GM21786 (cell line): ENCODE data around the gene CDC42EP3.

Source experiments
- ATAC-seq: cut with Tn5 transposase; IDR thresholded peaks from one replicate; pipeline ENCODE4 v1.9.1; 2021; ENCODE audit not compliant: unreplicated experiment

CDC42EP3 gene

DNA sequence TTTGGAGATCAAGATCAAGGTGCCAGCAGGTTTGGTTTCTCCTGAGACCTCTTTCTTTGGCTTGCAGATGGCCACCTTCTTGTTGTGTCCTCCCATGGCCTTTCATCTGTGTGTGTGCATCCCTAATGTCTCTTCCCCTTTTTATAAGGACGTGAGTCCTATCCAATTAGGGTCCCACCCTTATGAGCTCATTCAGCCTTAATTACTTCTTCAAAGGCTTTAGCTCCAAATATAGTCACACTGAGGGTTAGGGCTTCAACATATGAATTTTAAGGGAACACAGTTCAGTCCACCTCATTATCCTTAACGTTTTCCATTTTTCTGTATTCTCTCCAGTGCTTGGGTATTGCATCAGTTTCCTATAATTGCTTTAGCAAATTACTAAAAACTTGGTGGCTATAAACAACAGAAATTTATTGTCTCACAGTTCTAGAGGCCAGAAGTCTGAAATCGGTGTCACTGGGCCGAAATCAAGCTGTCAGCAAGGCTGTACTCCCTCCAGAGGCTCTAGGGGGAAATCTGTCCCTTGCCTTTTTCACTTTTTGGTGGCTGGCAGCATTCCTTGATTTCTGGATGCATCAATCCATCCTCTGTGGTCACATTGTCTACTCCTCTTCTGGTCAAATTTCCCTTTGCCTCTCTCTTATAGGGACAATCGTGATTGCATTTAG lies 34.1 kb downstream of the CDC42EP3 start:
- ATAC-seq, result no peak

DNA sequence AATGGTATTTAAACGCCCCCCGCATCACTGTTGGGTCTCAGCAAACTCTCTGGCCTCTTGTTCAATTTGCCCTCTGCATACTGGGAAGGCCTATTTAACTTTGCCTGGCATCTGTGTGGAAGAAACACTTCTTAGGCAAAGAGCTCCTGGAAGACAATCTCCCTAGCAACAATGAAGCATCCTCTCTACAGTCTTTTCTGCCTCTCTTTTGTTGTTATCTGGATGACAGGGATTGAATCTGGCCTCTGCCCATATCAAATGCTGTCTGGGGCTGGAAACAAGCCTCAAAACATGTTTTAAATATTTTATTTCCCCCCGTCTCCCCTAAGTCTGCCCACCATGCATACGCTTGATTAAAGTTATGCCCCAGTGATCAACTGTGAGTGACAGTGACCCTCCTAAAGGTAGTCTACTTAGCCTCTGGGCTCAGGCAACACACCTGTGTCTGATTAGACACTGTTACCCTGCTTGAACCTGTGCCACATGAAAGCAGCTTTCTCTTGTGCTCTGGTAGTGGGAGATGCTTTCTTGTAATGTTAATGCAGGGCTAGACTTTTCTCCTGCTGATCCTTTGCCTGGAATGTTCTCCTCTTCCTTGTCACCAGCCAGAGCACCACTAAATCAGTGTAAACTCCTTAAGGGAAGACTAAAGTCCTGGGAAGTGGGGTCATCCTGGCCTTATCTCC lies 34.9 kb downstream of the CDC42EP3 start:
- no peak for ATAC-seq

DNA sequence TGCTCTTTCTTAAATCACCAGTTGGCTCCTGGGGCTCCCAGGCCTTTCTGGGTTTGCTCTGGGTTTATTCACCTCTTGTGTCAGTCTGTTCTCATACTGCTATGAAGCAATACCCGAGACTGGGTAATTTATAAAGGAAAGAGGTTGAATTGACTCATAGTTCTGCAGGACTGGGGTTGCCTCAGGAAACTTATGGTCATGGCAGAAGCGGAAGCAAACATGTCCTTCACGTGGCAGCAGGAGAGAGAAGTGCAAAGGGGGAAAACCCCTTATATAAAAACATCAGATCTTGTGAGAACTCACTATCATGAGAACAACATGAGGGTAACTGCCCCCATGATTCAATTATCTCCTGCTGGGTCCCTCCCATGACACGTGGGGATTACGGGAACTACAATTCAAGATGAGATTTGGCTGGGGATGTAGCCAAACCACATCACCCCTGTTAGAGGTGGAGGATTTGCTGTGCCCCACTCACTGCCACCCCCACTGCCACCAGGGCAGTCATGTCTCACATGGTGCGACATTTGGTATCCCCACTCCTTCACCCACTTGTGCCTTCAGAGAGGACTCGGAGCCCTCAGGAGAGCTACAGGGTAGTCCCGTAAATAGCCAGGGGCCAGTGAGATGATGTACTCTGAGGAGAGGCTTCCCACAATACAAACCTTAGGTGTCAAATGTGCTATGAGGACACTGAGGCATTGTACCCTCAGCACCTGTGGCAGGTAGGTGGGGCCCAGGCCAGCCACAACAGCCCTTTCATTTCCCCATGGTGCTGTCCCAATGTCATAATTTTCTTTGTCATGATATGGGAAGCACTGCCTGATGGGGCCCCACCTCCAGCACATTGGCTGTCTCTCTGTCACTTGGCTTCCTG lies 35.7 kb downstream of the CDC42EP3 start:
- peak; percentile 70 for ATAC-seq

DNA sequence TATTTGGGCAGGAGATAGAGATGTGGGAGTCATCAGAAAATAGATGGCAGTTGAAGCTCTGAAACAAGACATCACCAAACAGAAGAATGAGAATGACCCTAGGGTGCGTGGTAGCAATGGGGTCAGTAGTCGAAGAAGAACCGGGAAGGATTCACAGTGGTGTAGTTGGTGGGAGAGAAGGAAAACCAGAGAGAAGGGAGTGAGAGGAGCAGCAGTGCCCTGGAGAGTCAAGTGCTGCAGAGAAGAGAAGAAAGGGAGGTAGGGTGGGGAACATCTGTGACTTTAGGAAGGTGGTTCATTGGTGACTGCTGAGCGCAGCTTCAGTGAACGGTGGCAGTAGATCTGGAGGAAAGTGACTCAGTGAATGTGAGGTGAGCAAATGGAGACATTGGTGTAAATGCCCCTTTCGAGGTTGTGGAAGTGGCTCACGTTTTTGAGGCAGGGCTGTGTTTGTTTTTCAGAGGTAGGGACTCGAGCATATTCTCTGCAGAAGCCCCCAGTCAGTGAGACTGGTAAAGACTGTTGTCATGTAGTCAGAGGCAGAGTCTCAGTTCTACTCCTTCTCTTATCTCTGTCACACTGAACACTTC lies 36.4 kb downstream of the CDC42EP3 start:
- no peak for ATAC-seq

DNA sequence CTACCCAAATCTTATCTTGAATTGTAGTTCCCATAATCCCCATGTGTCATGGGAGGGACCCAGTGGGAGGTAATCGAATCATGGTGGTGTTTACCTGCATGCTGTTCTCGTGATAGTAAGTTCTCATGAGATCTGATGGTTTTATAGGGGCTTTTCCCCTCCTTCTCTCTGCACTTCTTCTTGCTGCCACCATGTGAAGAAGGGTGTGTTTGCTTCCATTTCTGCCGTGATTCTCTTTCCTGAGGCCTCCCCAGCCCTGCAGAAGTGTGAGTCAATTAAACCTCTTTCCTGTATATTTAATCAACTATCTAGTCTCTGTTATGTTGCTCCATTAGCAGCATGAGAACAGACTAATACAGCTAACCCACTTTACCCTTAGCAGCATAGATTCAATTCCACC lies 37.6 kb downstream of the CDC42EP3 start:
- no peak for ATAC-seq

DNA sequence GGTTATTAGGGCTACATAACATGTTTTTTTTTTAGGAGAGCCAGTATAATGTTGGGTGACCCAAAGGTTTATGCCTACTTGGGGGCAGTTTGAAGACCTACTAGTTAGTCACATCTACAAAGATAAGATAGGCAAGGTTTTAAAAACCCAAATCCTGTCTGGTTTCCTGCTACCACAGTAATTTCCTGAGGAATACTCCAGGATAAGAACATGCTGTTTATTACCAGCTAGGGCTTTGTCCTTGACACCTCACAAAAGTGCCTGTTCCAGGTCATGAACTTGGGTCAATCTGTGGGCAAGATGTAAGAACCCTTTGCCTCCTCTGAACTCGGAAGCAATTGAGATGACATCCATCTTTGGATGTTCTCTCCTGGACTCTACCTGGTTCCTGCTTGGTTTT lies 38.2 kb downstream of the CDC42EP3 start:
- no peak for ATAC-seq

DNA sequence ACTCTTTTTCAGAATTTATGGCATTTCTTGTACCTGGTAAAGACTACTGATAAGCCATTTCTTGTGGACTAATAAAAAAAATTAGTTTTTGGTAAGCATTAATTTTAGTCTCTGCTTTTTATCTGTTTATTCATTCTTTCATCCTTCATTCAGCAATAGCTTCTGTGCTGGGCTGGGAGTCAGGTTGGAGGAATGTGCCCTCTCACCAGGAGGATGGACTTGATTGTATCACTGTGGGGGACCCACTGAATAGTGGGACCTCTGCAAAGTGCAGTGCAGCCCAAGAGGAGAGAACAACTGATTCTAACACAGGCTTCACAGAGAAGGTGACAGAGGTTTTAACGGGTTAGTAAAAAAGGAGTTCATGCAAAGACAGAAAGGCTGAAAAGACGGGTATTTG lies 39.1 kb downstream of the CDC42EP3 start:
- ATAC-seq, result no peak

DNA sequence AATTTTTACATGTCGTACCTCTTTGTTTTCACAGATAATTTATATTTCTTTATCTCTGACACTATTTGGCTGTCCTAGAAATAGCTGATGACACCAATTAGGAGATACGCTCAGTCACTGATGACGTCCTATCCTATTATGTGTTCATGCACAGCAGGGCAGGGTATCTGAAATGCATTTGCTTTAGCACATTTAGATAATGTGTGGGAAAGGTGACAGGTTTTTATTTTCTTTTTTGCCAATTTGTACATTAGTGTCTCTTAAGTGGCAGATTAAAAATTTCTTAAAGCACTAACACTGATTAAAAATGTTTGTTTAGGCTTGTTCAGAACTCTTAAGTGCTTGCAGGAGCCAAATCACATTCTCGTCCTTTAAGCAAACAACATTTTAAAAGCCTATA lies 39.7 kb downstream of the CDC42EP3 start:
- ATAC-seq, result no peak

DNA sequence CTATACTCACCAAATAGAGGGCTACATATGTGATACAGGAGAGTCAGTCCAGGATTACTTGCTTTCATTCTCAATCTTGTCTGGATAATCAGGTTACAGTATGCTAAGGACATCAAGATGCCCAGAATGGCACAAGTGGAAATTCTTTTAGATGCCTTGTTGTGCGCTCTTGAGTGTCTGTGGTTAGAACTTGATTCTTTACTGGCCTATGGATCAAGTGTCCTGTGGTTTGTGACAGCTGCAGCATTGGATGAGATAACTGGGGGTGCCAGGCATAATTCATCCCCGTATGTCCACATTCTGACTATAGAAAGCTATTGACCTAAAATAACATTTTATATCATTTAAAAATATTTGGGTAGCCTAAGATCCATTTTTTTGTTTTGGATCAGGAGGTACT lies 40.1 kb downstream of the CDC42EP3 start:
- no peak for ATAC-seq

DNA sequence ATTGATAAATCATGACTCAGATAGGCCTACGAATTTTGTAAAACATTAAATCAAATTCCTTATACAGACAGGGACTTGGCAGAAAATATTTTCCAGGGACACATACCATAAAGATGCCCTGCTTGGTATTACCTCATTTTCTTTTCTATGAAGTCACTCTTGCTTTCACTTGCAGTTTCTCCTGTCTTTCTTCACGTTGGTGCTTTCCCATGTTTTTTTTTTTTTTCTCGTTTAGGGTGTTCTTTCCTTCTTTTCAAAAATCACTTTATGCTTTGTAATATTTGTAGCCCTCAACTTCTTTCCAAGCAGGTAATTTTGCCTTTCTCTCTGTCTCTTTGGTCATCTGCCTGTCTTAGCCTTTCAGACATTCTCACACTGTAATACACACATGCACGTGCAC lies 40.7 kb downstream of the CDC42EP3 start:
- no peak for ATAC-seq

DNA sequence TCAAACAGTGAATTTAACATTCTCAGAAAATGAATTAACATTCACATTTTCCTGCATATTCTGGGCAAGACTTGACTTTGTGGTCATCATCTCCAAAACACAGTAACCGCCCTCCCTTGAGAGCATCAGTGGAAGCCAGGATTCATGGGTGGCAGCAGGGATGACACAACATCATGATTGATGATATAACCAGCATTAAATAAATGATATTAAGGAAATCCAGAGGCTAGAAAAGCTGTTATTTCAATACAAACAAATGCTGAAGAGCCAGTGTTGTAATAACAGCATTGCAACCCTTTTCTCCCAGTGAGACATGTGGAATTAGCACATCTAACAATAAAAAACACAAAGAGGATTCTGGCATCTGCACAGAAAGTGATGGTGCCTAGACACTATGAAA lies 41.1 kb downstream of the CDC42EP3 start:
- ATAC-seq, result no peak

DNA sequence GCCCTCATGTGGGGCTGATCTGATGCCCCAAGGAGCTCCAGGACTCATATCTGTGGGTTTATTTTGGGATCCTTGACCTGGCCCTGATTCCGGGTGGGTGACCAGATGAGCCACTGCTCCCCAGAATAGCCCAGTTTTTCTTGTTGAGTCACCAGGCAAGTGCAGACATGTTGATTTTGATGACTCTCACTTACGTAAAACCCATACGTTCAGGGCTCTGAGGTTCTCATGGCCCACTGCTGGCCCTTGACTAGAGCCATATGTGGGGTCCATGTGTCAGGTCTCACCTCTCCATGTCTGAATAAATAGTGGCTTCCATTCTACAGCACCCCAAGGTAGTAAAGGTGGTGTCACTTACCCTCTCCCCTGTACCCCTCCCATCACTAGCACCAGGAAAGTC lies 41.9 kb downstream of the CDC42EP3 start:
- ATAC-seq, result no peak

DNA sequence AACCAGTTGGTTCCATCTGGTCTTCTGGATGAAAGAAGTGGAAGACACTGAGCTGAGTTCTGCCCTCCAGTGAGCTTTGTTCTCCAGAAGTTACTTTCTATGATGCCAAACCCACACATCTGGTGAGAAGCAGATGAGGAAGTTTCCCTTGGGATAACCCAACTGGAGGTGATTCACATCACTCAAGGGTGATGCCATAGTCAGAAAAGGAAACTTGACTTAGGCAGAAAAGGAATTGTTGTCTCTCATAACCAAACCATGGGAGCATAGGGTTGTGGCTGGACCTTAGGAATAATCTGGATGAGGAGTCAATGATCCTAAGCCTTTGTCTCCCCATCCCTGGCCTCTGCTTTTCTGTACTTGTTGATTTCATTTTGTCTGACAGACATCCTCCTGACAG lies 43.7 kb downstream of the CDC42EP3 start:
- ATAC-seq, result no peak

DNA sequence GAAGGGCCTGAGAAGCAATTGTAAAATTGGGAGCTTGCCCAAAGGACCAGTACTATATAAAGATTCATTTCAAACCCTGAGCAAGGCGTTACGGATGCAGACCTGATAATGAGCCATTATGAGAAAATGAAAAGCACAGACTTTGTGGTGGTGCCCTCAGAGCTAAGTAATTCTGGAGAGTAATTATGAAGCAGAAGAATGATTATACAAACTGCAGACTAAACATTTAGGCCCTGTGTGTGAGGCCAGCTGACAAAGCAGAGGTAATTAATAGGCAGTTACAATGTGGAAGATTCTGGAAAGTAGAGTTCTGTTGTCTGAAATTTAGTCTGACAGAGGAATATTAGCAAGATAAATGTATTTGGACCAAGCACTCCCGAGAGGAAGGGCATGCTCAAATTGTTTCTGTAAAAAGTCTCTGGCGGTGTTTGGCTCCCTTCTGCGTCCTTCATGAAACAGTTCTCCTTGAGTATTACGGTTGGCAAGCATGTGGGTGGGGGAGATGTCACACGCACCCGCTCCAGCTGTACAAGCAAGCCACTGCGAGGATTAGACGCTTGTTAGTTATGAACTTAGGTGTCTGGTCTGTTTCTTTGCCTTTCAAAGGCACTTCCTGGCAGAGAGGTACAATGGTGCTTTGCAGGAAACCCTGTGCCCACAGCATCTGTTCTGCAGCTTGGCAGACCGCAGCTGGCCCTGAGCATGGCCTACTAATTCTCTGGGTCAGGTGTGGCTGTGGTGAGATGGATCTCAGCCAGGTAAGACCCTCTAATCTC lies 45.5 kb downstream of the CDC42EP3 start:
- ATAC-seq, result peak; percentile 51

DNA sequence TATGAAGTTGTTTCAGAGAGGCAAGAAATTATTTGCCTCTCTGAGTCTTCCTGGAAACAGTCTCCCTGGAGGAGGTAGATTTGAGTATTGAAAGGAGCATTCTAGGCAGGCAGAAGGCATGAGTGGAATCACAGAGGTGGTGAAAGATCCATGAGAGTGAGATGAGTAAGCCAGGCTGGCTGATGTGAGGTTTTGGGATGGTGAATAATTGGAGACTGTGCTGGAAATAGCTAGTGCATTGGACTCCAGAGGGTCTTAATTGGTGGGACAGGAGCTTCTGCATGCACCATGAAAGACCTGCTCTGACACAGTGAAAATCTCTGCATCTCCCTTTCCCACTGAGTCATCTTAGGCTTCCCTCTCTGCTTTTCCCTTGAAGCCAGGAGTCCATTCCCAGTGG lies 46.3 kb downstream of the CDC42EP3 start:
- ATAC-seq, result no peak

DNA sequence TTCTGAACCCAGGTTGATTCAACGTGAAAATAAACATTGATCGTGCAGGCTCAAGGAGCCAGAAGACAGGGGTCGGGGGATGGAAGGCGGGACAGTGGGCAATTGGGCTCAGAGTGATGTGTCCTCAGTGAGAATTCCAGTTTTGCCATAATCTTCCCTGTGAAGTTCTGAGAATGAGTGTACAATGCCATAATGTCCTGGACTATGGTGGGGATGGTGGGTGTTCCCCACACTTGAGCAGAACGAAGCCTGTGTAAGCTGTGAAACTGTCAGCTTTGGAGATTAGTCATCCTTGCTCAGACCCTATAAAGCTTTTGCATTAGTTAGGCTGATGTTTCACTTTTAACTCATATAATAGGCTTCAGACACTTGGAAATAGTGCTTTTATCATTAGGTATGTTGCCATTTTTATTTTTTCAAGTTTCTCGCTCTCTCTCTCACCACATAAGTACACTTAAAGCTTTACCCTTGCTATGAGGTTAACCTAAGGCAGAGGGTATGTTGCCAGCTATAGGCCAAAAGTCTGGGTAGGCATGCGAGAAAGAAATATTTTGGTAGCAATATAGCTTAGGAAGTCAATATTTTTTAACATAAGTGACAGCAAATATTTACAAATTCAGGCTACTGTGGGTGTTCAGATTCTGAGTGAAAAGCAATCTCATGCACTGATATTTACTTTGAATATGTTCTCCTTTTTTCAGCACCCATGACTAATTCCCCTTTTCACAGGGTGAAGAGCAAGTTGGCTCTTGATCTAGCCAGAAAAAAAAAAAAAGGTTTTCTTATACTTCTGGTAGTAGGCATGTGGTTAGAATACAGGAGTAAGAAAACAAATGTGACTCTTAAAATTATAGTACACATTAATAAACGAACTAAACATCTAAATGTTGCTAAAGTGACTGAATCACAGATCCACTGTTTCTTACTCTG lies 47.2 kb downstream of the CDC42EP3 start:
- peak; percentile 80 for ATAC-seq

DNA sequence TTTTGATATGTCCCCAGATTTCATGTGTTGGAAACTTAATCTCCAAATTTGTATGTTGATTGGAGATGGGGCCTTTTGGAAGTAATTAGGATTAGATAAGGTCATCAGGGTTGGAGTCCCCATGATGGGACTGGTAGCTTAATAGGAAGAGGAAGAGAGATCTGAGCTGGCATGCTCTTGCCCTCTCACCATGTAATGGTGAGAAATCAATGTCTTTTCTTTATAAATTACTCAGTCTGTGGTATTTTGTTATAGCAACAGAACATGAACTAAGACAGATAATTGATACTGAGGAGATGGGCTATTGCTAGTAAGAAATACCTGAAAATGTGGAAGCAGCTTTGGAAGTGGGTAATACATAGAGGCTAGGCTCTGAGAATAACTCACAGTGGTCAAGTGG lies 48.0 kb downstream of the CDC42EP3 start:
- ATAC-seq, result no peak

DNA sequence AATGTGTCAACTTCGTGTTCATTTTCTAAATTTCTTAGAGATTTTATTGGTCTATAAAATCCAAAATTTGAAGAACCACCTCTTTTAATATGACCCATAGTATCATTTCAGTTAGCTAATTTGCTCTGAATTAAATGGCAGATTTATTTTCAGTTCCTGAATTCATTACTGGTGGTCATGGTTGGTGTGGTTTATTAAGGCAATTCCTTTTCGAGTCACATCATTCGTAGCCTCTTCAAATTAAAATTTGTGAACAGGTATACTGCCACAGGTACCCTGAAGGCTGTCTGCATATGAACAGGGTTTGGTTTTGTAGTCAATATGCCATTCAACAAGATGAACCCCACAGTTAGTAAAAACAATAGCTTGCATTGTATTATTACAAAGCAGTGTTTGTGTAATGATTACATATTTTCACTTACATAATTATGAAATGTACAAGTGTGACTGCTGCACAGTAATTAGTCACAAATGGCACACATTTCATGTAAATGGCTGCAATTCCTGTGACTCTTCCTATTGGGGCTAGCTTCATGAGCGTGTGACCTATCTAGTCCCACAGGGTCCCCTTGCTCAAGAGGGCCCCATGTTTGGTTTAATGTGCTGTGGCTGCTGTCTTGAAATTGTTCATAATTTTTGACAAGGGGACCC lies 48.9 kb downstream of the CDC42EP3 start:
- no peak for ATAC-seq

DNA sequence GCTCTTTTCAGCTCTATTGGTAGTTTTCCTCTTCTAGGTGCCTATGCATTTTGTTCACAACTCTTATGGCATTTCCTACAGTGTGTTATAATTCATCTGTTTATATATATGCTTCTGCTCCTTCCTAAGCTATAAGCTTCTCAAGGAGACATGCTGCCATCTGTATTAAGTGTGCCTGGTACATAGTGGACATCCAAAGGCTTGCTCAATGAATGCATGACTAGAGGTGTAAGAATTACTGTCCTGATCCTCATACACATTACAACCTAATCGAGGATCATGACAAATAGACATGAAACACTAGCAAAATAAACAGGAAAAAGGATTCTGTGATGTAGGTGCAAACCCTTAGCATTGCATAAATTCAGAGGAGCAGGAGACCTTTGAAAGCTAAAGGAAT lies 50.2 kb downstream of the CDC42EP3 start:
- no peak for ATAC-seq
